DMS79 (cell line): ENCODE results near the gene PUM2.
"Not testable (repeated sequence)": the region's sequence is repeated elsewhere in the genome, so short reads cannot be mapped to it uniquely, and the experiment has no call there.

ENCODE experiments used
- DNase-seq: peaks from one replicate; lab custom pipeline; 2025; lab: John Stamatoyannopoulos, UW

PUM2 gene

GRCh38 chr2:20291846-20292408, 58.7 kb downstream of the PUM2 start:
- DNase-seq = no peak

- DNase-seq = no peak
Observed at GRCh38 chr2:20291106-20291564, 59.5 kb downstream of the PUM2 start.

GRCh38 chr2:20288642-20289340, 61.9 kb downstream of the PUM2 start:
- DNase-seq = no peak

DNA sequence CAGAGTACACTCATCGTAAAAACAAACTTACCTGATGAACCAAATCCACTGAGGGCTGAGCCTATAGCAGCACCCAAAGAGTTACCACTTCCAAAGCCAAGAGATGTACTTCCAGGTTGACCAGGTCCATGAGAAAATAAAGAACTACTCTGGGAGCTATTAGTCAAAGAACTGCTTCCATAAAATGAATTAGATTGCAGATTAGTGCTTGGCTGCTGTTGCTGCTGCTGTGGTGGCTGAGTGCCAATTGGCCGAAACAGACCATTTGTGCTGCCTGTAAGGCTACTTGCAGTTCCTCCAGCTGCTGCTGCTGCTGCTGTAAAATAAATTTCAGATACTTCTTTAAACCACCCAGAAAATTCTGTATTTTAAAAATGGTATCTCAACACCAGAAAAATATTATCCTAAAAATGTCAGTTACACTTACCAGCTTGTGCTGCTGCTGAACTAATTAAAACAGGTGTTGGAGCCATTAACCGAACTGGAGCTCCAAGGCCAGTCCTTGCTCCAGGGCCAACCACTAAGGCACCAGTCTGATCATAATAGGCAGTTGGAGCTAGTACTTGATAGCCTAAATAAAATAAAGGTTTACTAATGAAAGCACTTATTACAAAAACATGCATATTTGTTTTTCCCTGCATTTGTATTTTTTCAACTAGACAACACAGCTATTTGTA, 67.6 kb downstream of the PUM2 start:
- peak; percentile 76 for DNase-seq

DNA sequence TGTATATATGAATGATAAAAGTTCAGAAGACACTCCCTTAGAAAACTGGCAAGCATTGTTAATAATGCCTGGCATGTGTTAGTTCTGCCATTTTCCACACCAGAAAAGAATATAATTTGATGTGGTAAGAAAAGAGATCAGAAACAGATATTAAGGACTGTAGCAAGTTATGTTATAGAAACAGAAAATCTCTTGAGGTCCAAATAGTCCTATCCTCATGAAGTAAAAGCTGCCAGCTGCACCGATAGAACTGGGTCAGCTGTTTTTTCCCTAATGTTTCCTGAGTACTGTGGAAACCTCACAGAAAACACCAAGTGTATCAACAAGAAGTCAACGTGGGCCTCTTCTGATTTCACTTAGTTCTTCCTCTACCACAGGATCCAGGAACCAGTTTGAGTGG, 68.8 kb downstream of the PUM2 start:
- no peak for DNase-seq

GRCh38 chr2:20273042-20273441, 77.6 kb downstream of the PUM2 start:
- DNase-seq = no peak

DNA sequence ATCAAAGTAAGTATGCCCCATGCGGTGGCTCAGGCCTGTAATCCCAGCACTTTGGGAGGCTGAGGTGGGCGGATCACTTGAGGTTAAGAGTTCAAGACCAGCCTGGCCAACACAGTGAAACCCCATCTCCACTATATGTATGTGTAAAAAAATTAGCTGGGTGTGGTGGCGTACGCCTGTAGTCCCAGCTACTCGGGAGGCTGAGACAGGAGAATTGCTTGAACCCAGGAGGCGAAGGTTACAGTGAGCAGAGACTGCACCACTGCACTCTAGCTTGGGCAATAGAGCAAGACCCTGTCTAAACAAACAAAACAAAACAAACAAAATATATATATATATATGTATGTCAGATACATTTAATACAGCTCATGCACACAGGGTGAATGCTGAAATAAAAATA, 82.3 kb downstream of the PUM2 start:
- not testable (repeated sequence) for DNase-seq

DNA sequence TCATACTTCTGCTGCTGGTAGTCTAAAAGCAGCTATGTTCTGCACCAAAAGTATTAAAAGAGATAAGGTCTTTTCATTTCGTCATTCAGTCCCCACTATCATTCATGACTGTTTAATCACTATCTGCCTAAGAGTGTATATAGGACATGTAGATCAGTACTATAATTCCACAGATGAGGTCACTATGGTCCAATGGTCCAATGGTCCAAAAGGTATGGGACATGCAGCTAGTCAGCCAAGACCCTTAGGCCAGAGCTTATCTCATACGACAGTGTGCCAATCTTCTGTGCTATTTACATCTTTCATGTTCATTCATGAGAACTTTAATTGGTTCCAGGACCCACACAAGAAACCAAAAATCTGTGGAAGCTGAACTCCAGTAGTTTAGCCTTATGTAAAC, 83.1 kb downstream of the PUM2 start:
- DNase-seq = no peak

DNA sequence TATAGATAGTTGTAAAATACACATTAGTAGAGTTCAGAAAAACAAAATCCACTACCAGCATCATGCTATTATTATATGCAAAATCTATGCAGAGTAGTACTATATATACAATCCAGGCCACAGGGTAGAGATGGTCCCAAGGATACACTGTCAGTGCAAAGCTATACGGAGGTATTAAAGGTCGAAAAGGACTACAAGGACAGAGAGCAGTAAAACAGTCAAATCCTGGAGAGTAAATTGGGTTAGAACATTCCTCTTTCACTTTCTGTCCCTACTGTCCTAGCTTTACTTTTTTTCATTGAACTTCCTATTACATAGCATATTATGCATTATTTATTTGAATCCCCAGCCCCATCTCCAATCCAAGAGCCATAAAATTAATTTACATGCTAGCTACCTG, 86.0 kb downstream of the PUM2 start:
- no peak for DNase-seq

DNA sequence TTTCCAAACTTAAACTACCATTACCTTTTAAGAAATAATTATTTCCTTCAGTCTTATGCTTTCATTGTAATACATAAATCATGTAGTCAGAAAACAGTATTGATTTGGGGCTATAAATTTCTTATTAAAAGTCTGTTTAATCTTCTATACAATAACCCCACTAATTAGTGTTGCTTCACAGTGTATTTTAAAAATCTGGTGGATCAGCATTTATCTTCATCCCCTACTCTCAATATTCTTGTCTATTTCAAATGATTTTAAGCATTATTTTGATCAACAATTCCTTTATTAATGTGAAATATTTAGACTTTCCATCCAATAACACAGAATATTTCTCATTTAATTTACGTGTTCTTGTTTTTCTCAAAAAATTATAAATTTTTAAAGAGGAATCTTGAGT, 93.2 kb downstream of the PUM2 start:
- no peak for DNase-seq

DNA sequence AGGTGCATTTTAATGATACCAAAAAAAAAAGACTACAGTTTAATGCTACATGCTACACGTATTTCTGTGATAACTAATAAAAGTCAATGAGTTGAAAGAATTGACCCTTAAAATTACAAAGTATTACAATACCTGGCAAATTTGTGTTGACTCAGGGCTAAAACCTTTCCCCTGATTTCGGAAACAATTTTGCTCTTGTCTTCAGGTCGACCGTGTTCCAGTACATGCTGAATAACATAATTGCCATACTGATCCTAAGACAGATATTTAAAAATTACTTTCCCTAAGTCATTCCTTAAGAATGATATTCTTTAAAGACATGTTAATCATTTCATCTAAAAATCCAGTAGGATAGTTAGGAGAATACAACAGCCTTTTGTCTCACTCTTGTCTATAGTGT, 95.9 kb downstream of the PUM2 start:
- DNase-seq = no peak

GRCh38 chr2:20250436-20250835, 100.2 kb downstream of the PUM2 start:
- DNase-seq = no peak

DNA sequence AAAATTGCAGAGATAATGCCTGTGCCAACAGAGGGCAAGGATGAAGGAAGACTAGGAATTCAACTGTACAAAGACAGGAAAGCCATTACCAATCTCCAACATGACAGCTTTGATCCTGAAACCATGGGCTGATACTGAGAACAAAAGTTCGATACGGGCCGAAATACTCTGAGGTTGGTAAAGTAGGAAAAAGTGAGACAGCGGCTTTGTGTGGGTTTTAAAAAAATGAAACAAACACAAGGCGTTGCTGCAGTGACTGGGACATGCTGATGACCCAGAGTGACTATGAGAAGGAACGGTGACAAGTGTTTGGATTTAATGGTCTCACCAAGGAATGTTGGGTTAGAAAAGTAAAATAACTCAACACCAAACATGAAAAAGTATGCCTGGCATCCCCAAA, 101.5 kb downstream of the PUM2 start:
- no peak for DNase-seq

DNA sequence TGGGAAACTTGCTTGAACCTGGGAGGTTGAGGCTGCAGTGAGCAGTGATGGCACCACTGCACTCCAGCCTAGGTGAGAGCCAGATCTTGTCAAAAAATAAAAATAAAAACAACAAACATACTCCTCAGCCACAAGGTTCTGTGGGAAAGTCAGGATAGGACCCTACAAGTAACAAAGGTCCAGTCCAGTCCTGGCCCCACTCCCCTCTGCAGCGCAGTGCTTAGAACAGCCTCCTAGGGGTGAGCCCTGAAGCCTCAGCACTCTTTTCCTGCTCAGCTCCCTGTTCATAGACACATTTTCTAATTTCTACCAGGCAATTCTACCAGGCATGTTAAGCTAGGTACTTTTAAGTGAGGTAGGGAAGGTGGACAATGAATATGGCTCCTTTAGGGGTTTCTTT, 103.6 kb downstream of the PUM2 start:
- no peak for DNase-seq

DNA sequence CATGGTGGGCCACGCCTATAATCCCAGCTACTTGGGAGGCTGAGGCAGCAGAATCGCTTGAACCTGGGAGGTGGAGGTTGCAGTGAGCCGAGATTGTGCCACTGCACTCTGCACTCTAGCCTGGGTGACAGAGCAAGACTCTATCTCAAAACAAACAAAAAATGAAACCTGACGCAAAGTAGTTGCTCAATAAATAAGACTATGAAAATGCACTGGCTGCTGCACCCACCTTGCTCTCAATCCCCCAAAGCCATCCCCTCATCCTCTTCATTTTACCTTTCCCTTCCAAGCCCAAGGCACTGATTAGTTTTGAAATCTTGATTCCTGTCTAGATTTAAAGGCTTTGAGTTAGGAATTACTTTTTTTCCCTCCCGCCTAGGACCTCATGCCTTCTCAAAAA, 107.0 kb downstream of the PUM2 start:
- not testable (repeated sequence) for DNase-seq

DNA sequence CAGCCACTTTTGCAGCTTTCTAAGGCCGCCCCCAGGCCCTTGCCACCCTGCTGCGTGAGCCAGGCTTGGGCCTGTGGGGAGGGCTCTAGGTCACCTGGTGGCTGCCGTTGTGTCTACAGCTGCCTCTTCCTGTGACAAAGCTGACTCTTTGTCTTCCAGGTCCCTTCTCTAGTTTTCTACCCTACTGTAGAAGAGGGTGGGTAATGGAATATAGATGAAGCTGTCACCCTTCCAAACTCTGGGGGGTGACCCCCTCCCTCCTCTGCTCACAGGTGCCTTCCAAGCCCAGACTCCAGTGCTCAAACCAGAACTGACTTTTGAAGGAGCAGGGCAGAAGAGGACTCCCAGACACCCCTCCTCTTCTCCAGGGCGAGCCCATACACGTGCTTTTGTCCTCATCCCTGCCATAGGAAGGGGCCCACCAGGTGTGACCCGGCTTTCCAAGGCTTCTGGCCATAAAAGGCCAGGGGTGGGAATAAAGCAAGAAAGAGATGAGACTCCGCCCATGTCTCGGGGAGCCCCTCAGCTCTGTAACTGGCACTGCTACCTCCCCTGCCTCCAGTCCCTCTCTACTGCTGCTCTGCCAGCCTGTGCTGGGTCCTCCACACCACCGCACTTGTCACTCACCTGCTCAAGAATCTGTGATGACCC, 107.8 kb downstream of the PUM2 start:
- peak; percentile 51 for DNase-seq

GRCh38 chr2:20241973-20242726, 108.5 kb downstream of the PUM2 start:
- DNase-seq = no peak

- DNase-seq = not testable (repeated sequence)
Observed at GRCh38 chr2:20240291-20240690, 110.4 kb downstream of the PUM2 start.

- DNase-seq = no peak
Observed at GRCh38 chr2:20236496-20236895, 114.1 kb downstream of the PUM2 start.

DNA sequence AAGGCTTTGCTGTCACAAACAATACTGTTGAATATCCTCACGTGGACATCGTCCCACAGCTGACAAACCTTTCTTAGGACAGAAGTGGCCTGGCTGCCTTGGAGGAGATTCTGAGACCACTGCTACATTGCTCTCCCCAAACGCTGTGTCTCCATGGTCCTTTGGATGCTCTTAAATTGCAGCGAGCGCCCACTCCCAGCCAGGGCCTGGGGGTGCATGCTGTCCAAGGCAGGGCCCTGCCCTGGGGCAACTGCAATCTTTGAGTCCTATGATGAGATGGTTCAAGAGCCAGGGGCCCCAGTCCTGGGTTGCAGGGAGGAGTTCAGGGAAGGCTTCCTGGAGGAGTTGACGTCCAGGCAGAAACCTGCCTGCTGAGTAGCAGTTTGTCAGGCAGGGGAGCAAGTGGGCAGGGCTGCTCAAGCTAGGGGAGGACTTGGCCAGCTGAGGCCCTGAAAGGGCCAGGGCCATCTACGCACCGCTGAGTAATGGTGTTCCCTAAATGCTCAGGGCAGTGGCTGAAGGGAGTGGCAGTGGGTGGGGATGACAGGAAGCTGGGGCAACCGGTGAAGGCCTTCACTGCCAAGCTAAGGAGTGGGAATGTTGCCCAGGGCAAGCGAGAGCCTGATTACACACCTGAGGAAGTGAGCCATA, 114.9 kb downstream of the PUM2 start:
- no peak for DNase-seq

DNA sequence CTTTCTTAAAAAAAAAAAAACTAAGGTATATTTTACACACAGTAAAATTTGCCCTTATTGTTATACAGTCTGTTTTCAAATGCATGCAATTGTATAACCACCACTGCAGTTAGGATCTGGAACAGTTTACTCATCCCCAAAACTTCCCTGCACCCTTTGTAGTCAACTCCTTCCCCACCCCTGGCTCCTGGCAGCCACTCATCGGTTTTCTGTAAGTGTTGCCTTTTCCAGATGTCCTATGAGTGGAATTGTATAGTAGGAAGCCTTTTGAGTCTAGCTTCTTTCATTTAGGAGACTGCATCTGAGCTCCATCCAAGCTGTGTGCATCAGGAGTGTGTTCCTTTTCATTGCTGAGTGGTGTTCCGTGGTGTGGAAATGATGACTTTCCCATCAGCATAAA, 116.0 kb downstream of the PUM2 start:
- not testable (repeated sequence) for DNase-seq

GRCh38 chr2:20232837-20233207, 117.8 kb downstream of the PUM2 start:
- DNase-seq = no peak
